IMR-90 (cell line): ENCODE measurements around the gene PIGZ. TPM values are rescaled to one million over a fixed set of nuclear protein-coding genes. Genes with fewer than 3 reads are reported as not detected.

Source experiments
- ATAC-seq: fragments of 200-7000 bp; cut with Tn5 transposase; 2 replicates; pipeline ENCODE4 v1.9.1; 2020; ENCODE audit warnings: low read depth, mild to moderate bottlenecking, moderate library complexity
- BruUV-seq: library from RNA; stranded (reverse); fragments of 400-500 nt; replicated peaks from 2 replicates; lab custom pipeline; 2021; lab: Mats Ljungman, UMichigan
- CTCF ChIA-PET: fragments of 300-600 bp; formaldehyde crosslinking; extraction: SDS; loops from one replicate; lab custom pipeline; 2021; ENCODE audit warnings: antibody characterized with exemption; lab: Yijun Ruan, JAX
- POLR2A ChIA-PET: fragments of 300-600 bp; sonication (Branson Sonifier 250); formaldehyde crosslinking; loops from one replicate; lab custom pipeline; 2022; ENCODE audit warnings: antibody characterized with exemption; ENCODE audit not compliant: unreplicated experiment; lab: Charles Lee
- DNase-seq: peaks from one replicate; pipeline ENCODE4 v3.0.0; 2013
- H2AFZ ChIP-seq: replicated peaks from 2 replicates; pipeline ENCODE3; 2013; ENCODE audit warnings: low read length, mild to moderate bottlenecking; ENCODE audit not compliant: poor library complexity
- H2AK5ac ChIP-seq: 2 replicates; pipeline ENCODE4 v1.6.1; 2013; ENCODE audit warnings: low read depth, low read length, inconsistent platforms
- H2AK9ac ChIP-seq: replicated peaks from 2 replicates; pipeline ENCODE3; 2013; ENCODE audit warnings: mild to moderate bottlenecking, low read depth, low read length, moderate library complexity; ENCODE audit not compliant: poor library complexity
- H2BK120ac ChIP-seq: 2 replicates; pipeline ENCODE4 v1.6.1; 2013; ENCODE audit warnings: low read depth, low read length, inconsistent platforms
- H2BK15ac ChIP-seq: 3 replicates; pipeline ENCODE4 v1.6.1; 2013; ENCODE audit warnings: low read depth, low read length, inconsistent platforms
- H2BK20ac ChIP-seq: 2 replicates; pipeline ENCODE4 v1.6.1; 2013; ENCODE audit warnings: low read depth, mild to moderate bottlenecking, inconsistent platforms, low read length, moderate library complexity
- H2BK5ac ChIP-seq: 2 replicates; pipeline ENCODE4 v1.6.1; 2013; ENCODE audit warnings: mild to moderate bottlenecking, low read depth, low read length, inconsistent platforms; ENCODE audit not compliant: poor library complexity, severe bottlenecking
- H3K14ac ChIP-seq: replicated peaks from 2 replicates; pipeline ENCODE4 v1.6.1; 2013; ENCODE audit warnings: low read depth, low read length, inconsistent platforms
- H3K18ac ChIP-seq: 2 replicates; pipeline ENCODE4 v1.6.1; 2013; ENCODE audit warnings: low read depth, low read length, control low read depth
- H3K23ac ChIP-seq: 2 replicates; pipeline ENCODE4 v1.6.1; 2013; ENCODE audit warnings: low read depth, low read length, inconsistent platforms
- H3K27ac ChIP-seq: 2 replicates; pipeline ENCODE4 v1.5.1; 2013; ENCODE audit warnings: mild to moderate bottlenecking, control low read depth, low read length; ENCODE audit not compliant: insufficient read depth
- H3K27me3 ChIP-seq: 2 replicates; pipeline ENCODE4 v1.6.1; 2013; ENCODE audit warnings: low read length; ENCODE audit not compliant: control insufficient read depth, insufficient read depth
- H3K36me3 ChIP-seq: 2 replicates; pipeline ENCODE4 v1.6.1; 2013; ENCODE audit warnings: low read length, mixed read lengths; ENCODE audit not compliant: control insufficient read depth, insufficient read depth
- H3K4ac ChIP-seq: 2 replicates; pipeline ENCODE4 v1.6.1; 2013; ENCODE audit warnings: low read depth, low read length, inconsistent platforms
- H3K4me1 ChIP-seq: 2 replicates; pipeline ENCODE4 v1.6.1; 2013; ENCODE audit warnings: low read length, mixed read lengths; ENCODE audit not compliant: control insufficient read depth, insufficient read depth
- H3K4me2 ChIP-seq: 2 replicates; pipeline ENCODE4 v1.6.1; 2013; ENCODE audit warnings: low read depth, mild to moderate bottlenecking, control low read depth, low read length, moderate library complexity
- H3K4me3 ChIP-seq: 2 replicates; pipeline ENCODE4 v1.5.1; 2013; ENCODE audit warnings: low read depth, mild to moderate bottlenecking, control low read depth, low read length, moderate library complexity; ENCODE audit not compliant: insufficient read depth
- H3K56ac ChIP-seq: 2 replicates; pipeline ENCODE4 v1.6.1; 2013; ENCODE audit warnings: low read length, inconsistent platforms; ENCODE audit not compliant: insufficient read depth; ENCODE audit errors: extremely low read depth
- H3K79me1 ChIP-seq, 2 experiments: 2 replicates each; pipeline ENCODE4 v1.6.1; 2013; ENCODE audit warnings: low read length in 2 of 2, inconsistent platforms in 1 of 2, low read depth in 1 of 2
- H3K9ac ChIP-seq: 2 replicates; pipeline ENCODE4 v1.6.1; 2013; ENCODE audit warnings: low read depth, low read length, control low read depth
- H3K9me1 ChIP-seq: 2 replicates; pipeline ENCODE4 v1.6.1; 2013; ENCODE audit warnings: low read length, inconsistent platforms; ENCODE audit not compliant: insufficient read depth
- H3K9me3 ChIP-seq: 2 replicates; pipeline ENCODE4 v1.6.1; 2013; ENCODE audit warnings: low read length; ENCODE audit not compliant: control insufficient read depth, insufficient read depth
- H4K20me1 ChIP-seq: 2 replicates; pipeline ENCODE4 v1.6.1; 2013; ENCODE audit warnings: low read length, inconsistent platforms; ENCODE audit not compliant: insufficient read depth
- H4K5ac ChIP-seq: 2 replicates; pipeline ENCODE4 v1.6.1; 2013; ENCODE audit warnings: mild to moderate bottlenecking, low read depth, low read length, control low read depth
- H4K8ac ChIP-seq, 2 experiments: 2 replicates each; pipeline ENCODE4 v1.6.1; 2013; ENCODE audit warnings: low read depth in 2 of 2, low read length in 2 of 2, control low read depth in 1 of 2, inconsistent platforms in 1 of 2
- H4K91ac ChIP-seq: 2 replicates; pipeline ENCODE4 v1.6.1; 2013; ENCODE audit warnings: low read depth, low read length, inconsistent platforms; ENCODE audit not compliant: insufficient read depth
- BHLHE40 ChIP-seq: fragments of 150-350 bp; IDR thresholded peaks from 2 replicates; pipeline ENCODE4 v1.6.1; 2016; ENCODE audit warnings: mild to moderate bottlenecking, low read depth, low read length
- CEBPB ChIP-seq: IDR thresholded peaks from 2 replicates; pipeline ENCODE4 v1.6.1; 2012; ENCODE audit warnings: low read depth, low read length, improper control_type of control experiment
- ELK1 ChIP-seq: fragments of 150-350 bp; IDR thresholded peaks from 2 replicates; pipeline ENCODE4 v1.6.1; 2016; ENCODE audit warnings: low read depth, mild to moderate bottlenecking, low read length, moderate library complexity, borderline replicate concordance
- NFE2L2 ChIP-seq: fragments of 150-350 bp; IDR thresholded peaks from 2 replicates; pipeline ENCODE4 v1.6.1; 2016; ENCODE audit warnings: low read depth, mild to moderate bottlenecking, low read length
- POLR2A ChIP-seq: IDR thresholded peaks from 2 replicates; pipeline ENCODE4 v1.6.1; 2012; ENCODE audit warnings: mild to moderate bottlenecking, low read depth, low read length
- RFX5 ChIP-seq: IDR thresholded peaks from 2 replicates; pipeline ENCODE4 v1.8.0; 2012; ENCODE audit warnings: low read depth, mild to moderate bottlenecking, low read length, moderate library complexity
- WGBS, 2 experiments: methylation state at CpG; one replicate each; pipeline versions ENCODE4 v1.1.5 to v1.1.7; 2013; ENCODE audit warnings: missing lambda C conversion rate in 2 of 2; ENCODE audit not compliant: insufficient read length in 1 of 2; ENCODE audit errors: extremely low coverage in 2 of 2; 5-methylcytosine and 5-hydroxymethylcytosine counted together
- dilution Hi-C: fragments of 300-500 bp; cut with HindIII; formaldehyde crosslinking; loops from one replicate; pipeline ENCODE4 v1.14.3; 2018; ENCODE audit warnings: low sequenced_read_pairs; ENCODE audit not compliant: unreplicated experiment
- in situ Hi-C: fragments of 300-500 bp; cut with MboI; formaldehyde crosslinking; loops from 3 replicates; pipeline ENCODE4 v1.14.3; 2019; ENCODE audit warnings: low sequenced_read_pairs, inconsistent platforms, mixed read lengths
- intact Hi-C: fragments of 100-400 bp; cut with micrococcal nuclease; formaldehyde crosslinking; loops from 2 replicates; pipeline ENCODE4 v1.10.0; 2022
- polyA plus RNA-seq, 3 experiments: library from polyadenylated mRNA; depleted of rRNA; stranded (reverse); fragments of >200 nt; gene quantifications; 2 replicates each; pipeline ENCODE4 v1.2.3, GENCODE V29; 2012; ENCODE audit warnings: low replicate concordance in 1 of 3
- total RNA-seq: library from RNA; depleted of rRNA; stranded (reverse); fragments of >200 nt; gene quantifications from 2 replicates; pipeline ENCODE4 v1.2.3, GENCODE V29; 2012

PIGZ gene
- total and polyA plus RNA-seq, 2 of the 4 experiments (the other 2 are of a cell fraction), result 0.18 to 0.86 TPM

GRCh38 chr3:197001972-197002700 is 33.5 kb upstream of the PIGZ start:
- Histone ChIP-seq H3K27ac (no peak overlapping the region; the same call in 1 of the 2 replicates), H3K23ac (no peak overlapping the region; the same call in 1 of the 2 replicates), H2AFZ (peak overlapping the region; percentile 96), H3K27me3 (no peaks in the 10 kb centered on the region), H3K18ac (no peak overlapping the region), H3K9me3 (no peaks in the 10 kb centered on the region), H3K9me1 (peaks cover 5% of the 10 kb centered on the region), H3K4me2 (peak overlapping the region; percentile 23; the same call in 1 of the 2 replicates), H2BK120ac (no peak overlapping the region), H4K91ac (no peak overlapping the region), H4K20me1 (no peaks in the 10 kb centered on the region), H2BK20ac (no peak overlapping the region), H4K5ac (no peak overlapping the region; the same call in 1 of the 2 replicates), H2AK9ac (peak overlapping the region; percentile 11), H3K56ac (no peak overlapping the region), H4K8ac (peak overlapping the region in 1 of 2 experiments; percentile 60; a peak in 1 of 4 replicates), H3K14ac (no peak overlapping the region), H3K4me1 (peaks cover 3% of the 10 kb centered on the region; the same call in 1 of the 2 replicates), H2AK5ac (no peak overlapping the region), H3K36me3 (no peaks in the 10 kb centered on the region), H3K79me1 (peaks cover 0 to 4% of the 10 kb centered on the region in 2 experiments; a peak in 1 of 4 replicates), H3K9ac (no peak overlapping the region), H3K4me3 (peak overlapping the region; percentile 22), H2BK5ac (no peak overlapping the region), H2BK15ac (no peak overlapping the region), H3K4ac (no peak overlapping the region)
- no peak for TF ChIP-seq POLR2A
- TF ChIP-seq BHLHE40, result no peak
- no peak for TF ChIP-seq RFX5
- TF ChIP-seq NFE2L2, result no peak
- no peak for TF ChIP-seq ELK1
- no peak for TF ChIP-seq CEBPB
- BruUV-seq, result no TSS peak
- WGBS, 2 experiments, result 14% methylated on average over 25 of the region's 55 CpGs; no CpG with 5 or more reads in 1 of the 2 experiments
- DNase-seq (no peak), ATAC-seq (peak; percentile 7)
- intact Hi-C loops (loop anchor here (2.0 to 10.0 kb wide), 3 partner anchors 29 to 513 kb away; no protein-coding TSS in a partner anchor), in situ Hi-C loops (no loop called here), dilution Hi-C loops (no loop called here)
- POLR2A ChIA-PET, result no interaction called here
- CTCF ChIA-PET, result no interaction called here
